ENCODE measurements around the gene MPV17.

MPV17 gene

GRCh38 chr2:27261926-27262298, 61.0 kb downstream of the MPV17 start:
- Histone ChIP-seq H3K4me3 (replicated peaks; ENCODE audit: insufficient read depth, low read length) (no peak overlapping the region), H3K27me3 (ENCODE audit: insufficient read depth, poor library complexity, severe bottlenecking) (peaks cover 60% of the 10 kb centered on the region)
- TF ChIP-seq SPI1 (IDR thresholded peaks at IDR 0.05; ENCODE audit: borderline replicate concordance, low read depth) (no peak), CTCF (IDR thresholded peaks at IDR 0.05; ENCODE audit: insufficient read depth, low read length) (no peak), REST (IDR thresholded peaks at IDR 0.05; ENCODE audit: insufficient replicate concordance, low read depth) (no peak), POLR2AphosphoS5 (IDR thresholded peaks at IDR 0.05; ENCODE audit: low read depth) (no peak), GABPA (IDR thresholded peaks at IDR 0.05; ENCODE audit: low read depth) (no peak)

GRCh38 chr2:27261241-27261925, 61.5 kb downstream of the MPV17 start:
- Histone ChIP-seq H3K27me3 (ENCODE audit: insufficient read depth, poor library complexity, severe bottlenecking) (peaks cover 60% of the 10 kb centered on the region), H3K27ac (replicated peaks) (no peak overlapping the region), H3K4me3 (replicated peaks; ENCODE audit: insufficient read depth, low read length) (no peak overlapping the region)
- DNase-seq (ENCODE audit: low read depth in 1 of 2, low spot score in 1 of 2), result no peak
- TF ChIP-seq GABPA (IDR thresholded peaks at IDR 0.05; ENCODE audit: low read depth), result no peak
- no peak for TF ChIP-seq CTCF (IDR thresholded peaks at IDR 0.05; ENCODE audit: insufficient read depth, low read length)
- no peak for TF ChIP-seq REST (IDR thresholded peaks at IDR 0.05; ENCODE audit: insufficient replicate concordance, low read depth)
- TF ChIP-seq SPI1 (IDR thresholded peaks at IDR 0.05; ENCODE audit: borderline replicate concordance, low read depth), result no peak
- no peak for TF ChIP-seq POLR2AphosphoS5 (IDR thresholded peaks at IDR 0.05; ENCODE audit: low read depth)

More at GRCh38 chr2:27261926-27262298, 61.0 kb downstream of the MPV17 start:
- no peak for DNase-seq (ENCODE audit: low read depth in 1 of 2, low spot score in 1 of 2)
- no peak overlapping the region for H3K27ac ChIP-seq (replicated peaks)

Measured in HL-60 (cell line).